Choroid plexus epithelial cell (primary cell): ENCODE results near the gene CRISP2.

Source experiments
- DNase-seq: peaks from one replicate; pipeline ENCODE4 v3.0.0-alpha.2; 2010; ENCODE audit warnings: low read depth
- H3K4me3 ChIP-seq: 2 replicates; pipeline ENCODE4 v1.5.1; 2011; ENCODE audit warnings: low read depth, mild to moderate bottlenecking, control low read depth, low read length, moderate library complexity
- CTCF ChIP-seq: conservative IDR thresholded peaks from 2 replicates; pipeline ENCODE4 v1.5.1; 2011; ENCODE audit warnings: low read depth, mild to moderate bottlenecking, control low read depth, inconsistent platforms, low read length, moderate library complexity

CRISP2 gene

GRCh38 chr6:49713346-49713745 lies at the start of gene CRISP2:
Gene CRISP2 (minus strand): TSS chr6:49713543. CDS start chr6:49709196, 4,347 bp downstream.
- TF ChIP-seq CTCF, result no peak
- no peak for DNase-seq
- H3K4me3 ChIP-seq, result no peak within 1 kb of the TSS

GRCh38 chr6:49744259-49744658 lies 30.9 kb upstream of the CRISP2 start, which contains the start of gene CRISP3:
Gene CRISP3 (minus strand): TSS chr6:49744388. CDS start chr6:49744367, 21 bp downstream.
- no peak within 1 kb of the TSS for H3K4me3 ChIP-seq
- DNase-seq, result no peak
- no peak for TF ChIP-seq CTCF

GRCh38 chr6:49743429-49743828 lies 30.1 kb upstream of the CRISP2 start:
- no peak for TF ChIP-seq CTCF
- DNase-seq, result no peak

GRCh38 chr6:49739423-49739822 lies 26.1 kb upstream of the CRISP2 start:
- no peak overlapping the region for H3K4me3 ChIP-seq
- DNase-seq, result no peak
- TF ChIP-seq CTCF, result no peak

More at GRCh38 chr6:49743429-49743828, 30.1 kb upstream of the CRISP2 start:
- no peak overlapping the region for H3K4me3 ChIP-seq

GRCh38 chr6:49736017-49736508 lies 22.7 kb upstream of the CRISP2 start:
- DNase-seq, result no peak
- no peak overlapping the region for H3K4me3 ChIP-seq
- no peak for TF ChIP-seq CTCF

- no peak for TF ChIP-seq CTCF
- no peak overlapping the region for H3K4me3 ChIP-seq
- DNase-seq, result no peak
Observed at GRCh38 chr6:49733680-49734079, 20.3 kb upstream of the CRISP2 start.

GRCh38 chr6:49732781-49733180 lies 19.4 kb upstream of the CRISP2 start:
- no peak overlapping the region for H3K4me3 ChIP-seq
- DNase-seq, result no peak
- TF ChIP-seq CTCF, result no peak
